HepG2 (cell line): Measurements from ENCODE around the gene VPS11. TPM values are rescaled to one million over a fixed set of nuclear protein-coding genes. Genes with fewer than 3 reads are reported as not detected.

ENCODE experiments used
- ADNP ChIP-seq: sonication (generic); formaldehyde crosslinking; IDR thresholded peaks from 2 replicates; pipeline ENCODE4 v1.4.0; 2020; ENCODE audit warnings: missing genetic modification reagents
- CCAR2 ChIP-seq: fragments of 200-400 bp; formaldehyde crosslinking; optimal IDR thresholded peaks from 2 replicates; pipeline ENCODE3; 2018; ENCODE audit warnings: low read depth, mild to moderate bottlenecking, low read length, moderate library complexity
- CHD4 ChIP-seq: fragments of 200-600 bp; sonication (generic); IDR thresholded peaks from 2 replicates; pipeline ENCODE4 v1.7.0; 2017; ENCODE audit warnings: mild to moderate bottlenecking, low read length, borderline replicate concordance
- DNMT1 ChIP-seq: sonication (generic); formaldehyde crosslinking; IDR thresholded peaks from 2 replicates; pipeline ENCODE4 v1.5.1; 2020; ENCODE audit warnings: mild to moderate bottlenecking, missing genetic modification reagents
- ELF1 ChIP-seq: sonication (generic); formaldehyde crosslinking; IDR thresholded peaks from 2 replicates; pipeline ENCODE4 v1.4.0; 2020; ENCODE audit warnings: missing genetic modification reagents
- FLYWCH1 ChIP-seq: sonication (generic); formaldehyde crosslinking; IDR thresholded peaks from 2 replicates; pipeline ENCODE4 v1.8.1; 2023; ENCODE audit warnings: mild to moderate bottlenecking, missing genetic modification reagents
- GABPA ChIP-seq, 2 experiments: IDR thresholded peaks; 2 replicates each; pipeline ENCODE4 v1.6.1; 2011 to 2016; ENCODE audit warnings: low read depth in 2 of 2, low read length in 1 of 2, missing biosample characterization in 1 of 2, missing genetic modification characterization in 1 of 2
- KDM5A ChIP-seq: fragments of 200-600 bp; sonication (generic); IDR thresholded peaks from 2 replicates; pipeline ENCODE4 v1.7.0; 2018; ENCODE audit warnings: antibody characterized with exemption, mild to moderate bottlenecking, low read length, borderline replicate concordance
- PPARG ChIP-seq: conservative IDR thresholded peaks from 2 replicates; pipeline ENCODE4 v1.6.1; 2016; ENCODE audit warnings: missing biosample characterization, missing genetic modification reagents
- RBFOX2 ChIP-seq: fragments of 200-400 bp; formaldehyde crosslinking; IDR thresholded peaks from 2 replicates; pipeline ENCODE4 v1.6.1; 2017; ENCODE audit warnings: low read depth, mild to moderate bottlenecking, low read length
- STAT5B ChIP-seq: sonication (generic); formaldehyde crosslinking; IDR thresholded peaks from 2 replicates; pipeline ENCODE4 v1.4.0; 2020; ENCODE audit warnings: missing genetic modification reagents
- ZFP37 ChIP-seq: sonication (generic); formaldehyde crosslinking; IDR thresholded peaks from 2 replicates; pipeline ENCODE4 v1.4.0; 2020; ENCODE audit warnings: missing genetic modification reagents, borderline replicate concordance
- ZNF232 ChIP-seq: sonication (generic); formaldehyde crosslinking; IDR thresholded peaks from 2 replicates; pipeline ENCODE4 v1.4.0; 2020; ENCODE audit warnings: missing genetic modification reagents, borderline replicate concordance
- ZNF792 ChIP-seq: IDR thresholded peaks from 2 replicates; pipeline ENCODE4 v1.6.1; 2016
- ZSCAN22 ChIP-seq: sonication (generic); formaldehyde crosslinking; IDR thresholded peaks from 2 replicates; pipeline ENCODE4 v1.4.0; 2020; ENCODE audit warnings: mild to moderate bottlenecking, missing genetic modification reagents
- polyA plus RNA-seq, 8 experiments: library from polyadenylated mRNA; depleted of rRNA in 3 of 8; stranded (reverse) in 7 of 8; unstranded in 1 of 8; fragments of >200 nt; fragmentation: Illumina TruSeq in 4 of 8; extraction: Trizol in 4 of 8; gene quantifications; 2 replicates each; pipeline versions ENCODE4 v1.2.1 to v1.2.3, GENCODE V29; 2011 to 2016; ENCODE audit warnings: low read depth in 4 of 8, missing spikeins in 1 of 8, mixed read lengths in 1 of 8; ENCODE audit not compliant: insufficient read depth in 1 of 8
- total RNA-seq, 5 experiments: library from RNA; depleted of rRNA; stranded (reverse); fragments of >200 nt; fragmentation: Illumina TruSeq; extraction: Trizol; gene quantifications; 2 replicates each; pipeline ENCODE4 v1.2.3, GENCODE V29; 2016; ENCODE audit warnings: low read depth in 1 of 5
- TF ChIP-seq, protein P1 (sequence below): sonication (generic); formaldehyde crosslinking; IDR thresholded peaks from 2 replicates; pipeline ENCODE4 v1.5.1; 2020; ENCODE audit warnings: missing genetic modification reagents, mild to moderate bottlenecking, borderline replicate concordance
- TF ChIP-seq, protein P2 (sequence below): sonication (generic); formaldehyde crosslinking; IDR thresholded peaks from 2 replicates; pipeline ENCODE4 v1.8.0; 2022; ENCODE audit warnings: mild to moderate bottlenecking, missing genetic modification reagents, moderate library complexity
- TF ChIP-seq, protein P3 (sequence below): sonication (generic); formaldehyde crosslinking; conservative IDR thresholded peaks from 2 replicates; pipeline ENCODE4 v1.5.0; 2020; ENCODE audit warnings: missing genetic modification reagents
- TF ChIP-seq, protein P4 (sequence below): IDR thresholded peaks from 2 replicates; pipeline ENCODE4 v1.6.1; 2012; ENCODE audit warnings: inconsistent platforms
- TF ChIP-seq, protein P5 (sequence below): sonication (generic); formaldehyde crosslinking; IDR thresholded peaks from 2 replicates; pipeline ENCODE4 v1.8.0; 2022; ENCODE audit warnings: mild to moderate bottlenecking, missing genetic modification reagents
- TF ChIP-seq, protein P6 (sequence below): IDR thresholded peaks from 2 replicates; pipeline ENCODE4 v1.6.1; 2016; ENCODE audit warnings: low read depth

VPS11 gene
- total and polyA plus RNA-seq, 2 of the 13 experiments (the other 11 are each of a cell fraction or from before 2014, with no cell fraction given): 13.7 to 21.6 TPM

DNA sequence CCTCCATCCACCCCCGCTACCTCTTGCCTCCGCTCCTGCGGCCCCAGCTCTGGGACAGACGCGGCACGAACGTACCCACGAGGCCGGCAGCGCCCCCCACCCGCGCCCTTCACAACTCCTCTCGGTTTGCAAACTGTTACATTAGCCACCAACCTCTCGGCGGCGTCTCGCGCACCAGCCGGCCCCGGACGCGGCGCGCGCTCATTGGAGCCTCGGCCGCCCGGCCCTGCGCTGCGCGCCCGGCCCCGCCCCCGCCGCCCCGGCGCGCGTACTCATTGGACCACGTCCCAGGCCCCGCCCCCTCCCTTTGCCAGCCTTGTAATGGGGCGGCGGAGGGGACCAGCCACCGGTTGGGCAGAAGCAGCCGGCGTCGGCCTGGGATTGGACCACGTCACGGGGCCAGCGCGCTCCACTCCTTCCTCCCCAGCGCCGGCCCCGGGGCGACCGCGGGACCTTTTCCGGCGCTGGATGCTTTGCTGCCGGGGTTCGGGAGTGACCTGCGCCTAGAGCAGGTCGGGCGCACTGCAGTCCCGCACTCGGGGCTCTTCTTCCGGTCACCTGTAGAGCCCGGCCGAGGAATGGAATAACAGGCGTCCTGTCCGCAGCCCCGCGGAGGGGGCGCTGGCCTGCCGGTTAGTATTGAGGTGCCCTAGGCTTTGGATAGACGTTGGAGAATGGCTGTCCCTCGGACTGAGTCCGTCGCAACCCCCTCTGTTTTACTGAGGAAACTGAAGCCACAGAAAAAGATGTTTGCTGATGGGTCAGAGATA is 10.4 kb upstream of the VPS11 start, which contains the start of gene HYOU1 (continued):
- TF ChIP-seq, protein P1, sequence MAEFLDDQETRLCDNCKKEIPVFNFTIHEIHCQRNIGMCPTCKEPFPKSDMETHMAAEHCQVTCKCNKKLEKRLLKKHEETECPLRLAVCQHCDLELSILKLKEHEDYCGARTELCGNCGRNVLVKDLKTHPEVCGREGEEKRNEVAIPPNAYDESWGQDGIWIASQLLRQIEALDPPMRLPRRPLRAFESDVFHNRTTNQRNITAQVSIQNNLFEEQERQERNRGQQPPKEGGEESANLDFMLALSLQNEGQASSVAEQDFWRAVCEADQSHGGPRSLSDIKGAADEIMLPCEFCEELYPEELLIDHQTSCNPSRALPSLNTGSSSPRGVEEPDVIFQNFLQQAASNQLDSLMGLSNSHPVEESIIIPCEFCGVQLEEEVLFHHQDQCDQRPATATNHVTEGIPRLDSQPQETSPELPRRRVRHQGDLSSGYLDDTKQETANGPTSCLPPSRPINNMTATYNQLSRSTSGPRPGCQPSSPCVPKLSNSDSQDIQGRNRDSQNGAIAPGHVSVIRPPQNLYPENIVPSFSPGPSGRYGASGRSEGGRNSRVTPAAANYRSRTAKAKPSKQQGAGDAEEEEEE (CRISPR knock-in tag): no peak
- TF ChIP-seq STAT5B (0 out of 2 replicates have a peak, but pooled peaks have one; percentile 36), GABPA (IDR thresholded peaks at IDR 0.05; ENCODE audit: low read depth, low read length) (peak; percentile 56), GABPA (CRISPR knock-in tag; IDR thresholded peaks at IDR 0.05; ENCODE audit: low read depth) (peak; percentile 85), ADNP (CRISPR knock-in tag) (no peak), ZNF792 (CRISPR knock-in tag) (peak; percentile 23; the same call in 1 of the 2 replicates), KDM5A (peak; percentile 51; the same call in 1 of the 2 replicates), CHD4 (no peak), ZSCAN22 (no peak), FLYWCH1 (CRISPR knock-in tag) (no peak), PPARG (CRISPR knock-in tag) (0 out of 2 replicates have a peak, but pooled peaks have one; percentile 41), ZNF232 (no peak), CCAR2 (no peak), ZFP37 (CRISPR knock-in tag) (no peak), RBFOX2 (peak; percentile 95), DNMT1 (CRISPR knock-in tag) (no peak), ELF1 (CRISPR knock-in tag) (peak; percentile 79)
- TF ChIP-seq, protein P2, sequence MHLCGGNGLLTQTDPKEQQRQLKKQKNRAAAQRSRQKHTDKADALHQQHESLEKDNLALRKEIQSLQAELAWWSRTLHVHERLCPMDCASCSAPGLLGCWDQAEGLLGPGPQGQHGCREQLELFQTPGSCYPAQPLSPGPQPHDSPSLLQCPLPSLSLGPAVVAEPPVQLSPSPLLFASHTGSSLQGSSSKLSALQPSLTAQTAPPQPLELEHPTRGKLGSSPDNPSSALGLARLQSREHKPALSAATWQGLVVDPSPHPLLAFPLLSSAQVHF (CRISPR knock-in tag): no peak
- TF ChIP-seq, protein P3, sequence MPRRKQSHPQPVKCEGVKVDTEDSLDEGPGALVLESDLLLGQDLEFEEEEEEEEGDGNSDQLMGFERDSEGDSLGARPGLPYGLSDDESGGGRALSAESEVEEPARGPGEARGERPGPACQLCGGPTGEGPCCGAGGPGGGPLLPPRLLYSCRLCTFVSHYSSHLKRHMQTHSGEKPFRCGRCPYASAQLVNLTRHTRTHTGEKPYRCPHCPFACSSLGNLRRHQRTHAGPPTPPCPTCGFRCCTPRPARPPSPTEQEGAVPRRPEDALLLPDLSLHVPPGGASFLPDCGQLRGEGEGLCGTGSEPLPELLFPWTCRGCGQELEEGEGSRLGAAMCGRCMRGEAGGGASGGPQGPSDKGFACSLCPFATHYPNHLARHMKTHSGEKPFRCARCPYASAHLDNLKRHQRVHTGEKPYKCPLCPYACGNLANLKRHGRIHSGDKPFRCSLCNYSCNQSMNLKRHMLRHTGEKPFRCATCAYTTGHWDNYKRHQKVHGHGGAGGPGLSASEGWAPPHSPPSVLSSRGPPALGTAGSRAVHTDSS: no peak
- TF ChIP-seq, protein P4, sequence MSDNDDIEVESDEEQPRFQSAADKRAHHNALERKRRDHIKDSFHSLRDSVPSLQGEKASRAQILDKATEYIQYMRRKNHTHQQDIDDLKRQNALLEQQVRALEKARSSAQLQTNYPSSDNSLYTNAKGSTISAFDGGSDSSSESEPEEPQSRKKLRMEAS: peak; percentile 79
- TF ChIP-seq, protein P5, sequence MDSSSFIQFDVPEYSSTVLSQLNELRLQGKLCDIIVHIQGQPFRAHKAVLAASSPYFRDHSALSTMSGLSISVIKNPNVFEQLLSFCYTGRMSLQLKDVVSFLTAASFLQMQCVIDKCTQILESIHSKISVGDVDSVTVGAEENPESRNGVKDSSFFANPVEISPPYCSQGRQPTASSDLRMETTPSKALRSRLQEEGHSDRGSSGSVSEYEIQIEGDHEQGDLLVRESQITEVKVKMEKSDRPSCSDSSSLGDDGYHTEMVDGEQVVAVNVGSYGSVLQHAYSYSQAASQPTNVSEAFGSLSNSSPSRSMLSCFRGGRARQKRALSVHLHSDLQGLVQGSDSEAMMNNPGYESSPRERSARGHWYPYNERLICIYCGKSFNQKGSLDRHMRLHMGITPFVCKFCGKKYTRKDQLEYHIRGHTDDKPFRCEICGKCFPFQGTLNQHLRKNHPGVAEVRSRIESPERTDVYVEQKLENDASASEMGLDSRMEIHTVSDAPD (CRISPR knock-in tag): 0 out of 2 replicates have a peak, but pooled peaks have one; percentile 36
- TF ChIP-seq, protein P6, sequence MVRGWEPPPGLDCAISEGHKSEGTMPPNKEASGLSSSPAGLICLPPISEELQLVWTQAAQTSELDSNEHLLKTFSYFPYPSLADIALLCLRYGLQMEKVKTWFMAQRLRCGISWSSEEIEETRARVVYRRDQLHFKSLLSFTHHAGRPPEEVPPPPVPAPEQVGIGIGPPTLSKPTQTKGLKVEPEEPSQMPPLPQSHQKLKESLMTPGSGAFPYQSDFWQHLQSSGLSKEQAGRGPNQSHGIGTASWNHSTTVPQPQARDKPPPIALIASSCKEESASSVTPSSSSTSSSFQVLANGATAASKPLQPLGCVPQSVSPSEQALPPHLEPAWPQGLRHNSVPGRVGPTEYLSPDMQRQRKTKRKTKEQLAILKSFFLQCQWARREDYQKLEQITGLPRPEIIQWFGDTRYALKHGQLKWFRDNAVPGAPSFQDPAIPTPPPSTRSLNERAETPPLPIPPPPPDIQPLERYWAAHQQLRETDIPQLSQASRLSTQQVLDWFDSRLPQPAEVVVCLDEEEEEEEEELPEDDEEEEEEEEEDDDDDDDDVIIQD (CRISPR knock-in tag): no peak
